Fibroblast of villous mesenchyme (primary cell): Measurements from ENCODE around the gene DNAAF5. TPM values are rescaled to one million over a fixed set of nuclear protein-coding genes. Genes with fewer than 3 reads are reported as not detected.
"Not testable (repeated sequence)": the region's sequence is repeated elsewhere in the genome, so short reads cannot be mapped to it uniquely, and the experiment has no call there.

Experiments
- DNase-seq: peaks from one replicate; pipeline ENCODE4 v3.0.0-alpha.2; 2010; ENCODE audit warnings: low read depth
- H3K4me3 ChIP-seq: 2 replicates; pipeline ENCODE4 v1.5.1; 2011; ENCODE audit warnings: low read depth, mild to moderate bottlenecking, low read length
- total RNA-seq: library from RNA; depleted of rRNA; stranded (reverse); fragments of >200 nt; gene quantifications from 2 replicates; pipeline ENCODE4 v1.2.3, GENCODE V29; 2012
- TF ChIP-seq, protein P1 (sequence below): IDR thresholded peaks from 2 replicates; pipeline ENCODE4 v1.5.1; 2012; ENCODE audit warnings: low read depth, mild to moderate bottlenecking, low read length; ENCODE audit not compliant: insufficient read depth

DNAAF5 gene
- total RNA-seq, 1 donor: 32.8 TPM

DNA sequence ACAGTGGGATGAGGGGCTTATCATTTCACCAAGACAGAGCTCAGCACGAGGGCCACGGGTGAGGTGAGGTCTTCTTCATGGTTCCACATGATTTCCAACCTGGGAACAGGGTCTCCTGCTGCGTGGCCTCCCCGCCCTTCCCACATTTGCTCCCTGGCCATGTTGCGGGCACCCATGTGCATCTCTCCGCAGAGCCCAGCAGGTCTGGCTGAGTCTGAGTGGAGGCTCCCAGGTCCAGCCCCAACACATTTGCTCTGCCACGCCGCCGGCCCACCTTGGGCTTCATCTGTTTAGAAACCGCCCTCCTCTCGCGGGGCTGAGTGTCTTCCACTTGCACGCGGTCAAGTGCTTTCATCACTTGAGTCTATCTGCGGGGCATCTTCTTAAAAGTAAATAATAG lies 15.4 kb downstream of the DNAAF5 start:
- TF ChIP-seq, protein P1, sequence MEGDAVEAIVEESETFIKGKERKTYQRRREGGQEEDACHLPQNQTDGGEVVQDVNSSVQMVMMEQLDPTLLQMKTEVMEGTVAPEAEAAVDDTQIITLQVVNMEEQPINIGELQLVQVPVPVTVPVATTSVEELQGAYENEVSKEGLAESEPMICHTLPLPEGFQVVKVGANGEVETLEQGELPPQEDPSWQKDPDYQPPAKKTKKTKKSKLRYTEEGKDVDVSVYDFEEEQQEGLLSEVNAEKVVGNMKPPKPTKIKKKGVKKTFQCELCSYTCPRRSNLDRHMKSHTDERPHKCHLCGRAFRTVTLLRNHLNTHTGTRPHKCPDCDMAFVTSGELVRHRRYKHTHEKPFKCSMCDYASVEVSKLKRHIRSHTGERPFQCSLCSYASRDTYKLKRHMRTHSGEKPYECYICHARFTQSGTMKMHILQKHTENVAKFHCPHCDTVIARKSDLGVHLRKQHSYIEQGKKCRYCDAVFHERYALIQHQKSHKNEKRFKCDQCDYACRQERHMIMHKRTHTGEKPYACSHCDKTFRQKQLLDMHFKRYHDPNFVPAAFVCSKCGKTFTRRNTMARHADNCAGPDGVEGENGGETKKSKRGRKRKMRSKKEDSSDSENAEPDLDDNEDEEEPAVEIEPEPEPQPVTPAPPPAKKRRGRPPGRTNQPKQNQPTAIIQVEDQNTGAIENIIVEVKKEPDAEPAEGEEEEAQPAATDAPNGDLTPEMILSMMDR: no peak
- no peak overlapping the region for H3K4me3 ChIP-seq
- DNase-seq: no peak

DNA sequence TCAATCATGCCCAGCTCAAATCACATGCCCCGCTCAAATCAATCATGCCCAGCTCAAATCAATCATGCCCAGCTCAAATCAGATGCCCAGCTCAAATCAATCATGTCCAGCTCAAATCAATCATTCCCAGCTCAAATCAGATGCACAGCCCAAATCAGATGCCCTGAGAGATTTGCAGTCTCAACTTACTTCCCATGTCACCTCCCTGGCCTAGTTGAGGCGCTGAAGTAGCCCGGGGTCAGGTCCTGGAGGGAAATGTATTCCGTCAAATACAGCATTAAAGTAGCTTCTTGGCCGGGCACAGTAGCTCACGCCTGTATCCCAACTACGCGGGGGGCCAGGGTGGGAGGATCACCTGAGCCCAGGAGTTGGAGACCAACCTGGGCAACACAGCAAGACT lies 16.3 kb downstream of the DNAAF5 start:
- TF ChIP-seq, protein P1: no peak
- no peak for DNase-seq
- H3K4me3 ChIP-seq: no peak overlapping the region

DNA sequence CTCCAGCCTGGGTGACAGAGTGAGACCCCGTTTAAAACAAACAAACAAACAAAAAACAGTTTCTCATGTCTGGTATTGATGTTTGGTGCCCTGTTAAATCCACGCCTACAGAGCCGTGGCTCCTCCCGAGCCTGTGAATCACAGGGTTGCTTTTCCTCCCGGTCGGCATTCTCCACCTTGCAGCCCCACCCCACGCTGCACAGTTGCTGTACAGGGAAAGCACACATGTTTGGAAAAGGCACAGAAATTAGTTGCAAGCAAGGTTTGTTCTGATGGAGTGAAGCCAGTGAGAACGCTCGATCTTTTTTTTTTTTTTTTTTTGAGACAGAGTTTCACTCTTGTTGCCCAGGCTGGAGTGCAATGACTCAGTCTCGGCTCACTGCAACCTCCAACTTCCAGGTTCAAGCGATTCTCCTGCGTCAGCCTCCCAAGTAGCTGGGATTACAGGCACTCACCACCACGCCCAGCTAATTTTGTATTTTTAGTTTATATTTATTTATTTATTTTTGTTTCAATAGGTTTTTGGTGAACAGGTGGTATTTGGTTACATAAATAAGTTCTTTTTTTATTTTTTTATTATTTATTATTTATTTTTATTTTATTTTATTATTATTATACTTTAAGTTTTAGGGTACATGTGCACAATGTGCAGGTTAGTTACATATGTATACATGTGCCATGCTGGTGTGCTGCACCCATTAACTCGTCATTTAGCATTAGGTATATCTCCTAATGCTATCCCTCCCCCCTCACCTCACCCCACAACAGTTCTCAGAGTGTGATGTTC lies 17.0 kb downstream of the DNAAF5 start:
- not testable (repeated sequence) for DNase-seq, H3K4me3 ChIP-seq

DNA sequence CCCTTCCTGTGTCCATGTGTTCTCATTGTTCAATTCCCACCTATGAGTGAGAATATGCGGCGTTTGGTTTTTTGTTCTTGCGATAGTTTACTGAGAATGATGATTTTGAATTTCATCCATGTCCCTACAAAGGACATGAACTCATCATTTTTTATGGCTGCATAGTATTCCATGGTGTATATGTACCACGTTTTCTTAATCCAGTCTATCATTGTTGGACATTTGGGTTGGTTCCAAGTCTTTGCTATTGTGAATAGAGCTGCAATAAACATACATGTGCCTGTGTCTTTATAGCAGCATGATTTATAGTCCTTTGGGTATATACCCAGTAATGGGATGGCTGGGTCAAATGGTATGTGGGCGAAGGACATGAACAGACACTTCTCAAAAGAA lies 17.6 kb downstream of the DNAAF5 start:
- not testable (repeated sequence) for DNase-seq, H3K4me3 ChIP-seq

DNA sequence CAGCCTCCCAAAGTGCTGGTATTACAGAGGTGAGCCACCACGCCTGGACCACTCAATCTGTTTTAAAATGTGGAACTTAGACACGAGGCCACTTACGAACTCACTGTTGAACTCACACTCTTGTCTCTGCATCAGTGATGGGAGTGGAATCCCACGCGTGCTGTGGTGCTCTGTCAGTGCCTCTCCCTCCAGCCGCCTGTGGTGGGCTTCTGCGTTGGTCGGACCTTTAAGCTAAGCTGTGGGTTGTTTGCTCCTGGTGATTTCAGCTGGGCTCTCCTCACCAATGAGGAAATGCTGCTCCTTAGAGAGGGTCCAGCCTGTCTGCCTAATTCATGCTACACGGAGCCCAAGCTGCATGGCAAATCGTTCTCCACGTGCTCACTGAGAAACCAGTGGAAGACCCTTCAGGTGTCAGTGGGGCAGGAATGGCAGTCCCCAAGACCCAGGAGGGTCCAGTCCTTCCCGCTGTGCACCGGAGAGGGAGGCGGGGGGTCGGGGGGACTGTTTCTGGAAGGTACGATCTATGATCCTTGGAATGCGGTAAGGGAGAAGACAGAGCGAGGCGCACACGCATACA lies 18.4 kb downstream of the DNAAF5 start:
- TF ChIP-seq, protein P1: no peak
- DNase-seq: no peak
- no peak overlapping the region for H3K4me3 ChIP-seq

DNA sequence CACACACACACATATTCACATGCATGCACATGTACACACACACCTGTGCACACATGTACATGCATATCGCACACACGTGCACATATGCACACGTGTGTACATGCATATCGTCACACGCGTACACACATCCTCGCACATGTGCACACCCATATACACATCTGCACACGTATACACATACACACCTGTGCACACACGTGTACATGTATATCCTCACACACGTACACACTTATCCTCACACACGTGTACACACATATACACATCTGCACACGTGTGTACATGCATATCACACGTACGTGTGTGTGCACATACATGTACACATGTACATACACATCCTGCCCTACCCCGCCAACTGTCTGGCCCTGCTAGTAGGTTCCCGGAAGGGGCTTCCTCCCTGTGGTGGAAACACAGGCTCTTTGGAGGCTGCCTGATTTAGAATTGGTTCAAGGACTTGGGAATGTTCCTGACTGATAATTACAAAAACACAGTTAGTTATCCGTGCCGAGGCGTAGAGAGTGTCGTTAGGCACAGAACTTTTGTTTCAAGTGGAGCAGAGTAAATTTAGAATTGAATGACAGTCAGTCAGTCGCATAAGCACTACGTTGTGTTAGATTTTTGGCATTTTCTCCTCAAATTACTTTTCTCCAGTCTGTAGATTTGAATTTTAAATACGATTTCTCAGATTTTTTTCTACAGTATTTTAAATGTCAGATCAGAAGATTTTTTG lies 19.1 kb downstream of the DNAAF5 start:
- TF ChIP-seq, protein P1: no peak
- no peak overlapping the region for H3K4me3 ChIP-seq
- DNase-seq: no peak

DNA sequence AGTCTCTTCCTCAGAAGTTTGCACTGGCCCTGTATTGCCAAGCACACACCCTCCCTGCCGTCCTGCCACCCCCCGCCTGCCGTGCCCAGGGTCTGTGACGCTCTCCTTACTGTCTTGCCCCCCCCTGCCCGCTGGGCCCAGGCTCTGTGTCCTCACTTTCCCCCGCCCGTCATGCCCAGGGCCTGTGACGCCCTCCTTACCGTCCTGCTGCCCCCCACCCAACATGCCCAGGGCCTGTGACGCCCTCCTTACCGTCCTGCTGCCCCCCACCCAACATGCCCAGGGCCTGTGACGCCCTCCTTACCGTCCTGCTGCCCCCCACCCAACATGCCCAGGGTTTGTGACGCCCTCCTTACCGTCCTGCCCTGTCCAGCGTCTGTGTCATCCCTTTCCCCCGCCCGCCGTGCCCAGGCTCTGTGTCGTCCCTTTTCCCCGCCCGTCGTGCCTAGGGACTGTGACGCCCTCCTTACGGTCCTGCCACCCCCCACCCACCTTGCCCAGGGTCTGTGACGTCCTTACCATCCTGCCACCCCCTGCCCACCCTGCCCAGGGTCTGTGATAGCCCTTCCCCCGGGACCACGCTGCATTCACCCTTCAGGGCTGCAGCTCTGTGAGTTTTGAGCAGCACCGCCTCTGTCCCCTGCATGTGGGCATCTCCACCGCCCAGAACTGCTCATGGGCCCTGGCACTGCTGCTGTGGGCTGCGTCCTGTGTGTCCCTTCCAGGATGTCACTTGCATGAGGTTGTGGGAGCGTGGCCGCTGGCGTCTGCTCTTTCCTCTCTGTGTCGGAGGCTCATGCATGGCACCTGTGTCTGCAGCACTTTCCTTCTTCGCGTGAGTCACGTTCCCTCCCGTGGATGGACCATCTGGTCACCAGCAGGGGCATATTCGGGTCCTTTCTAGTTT lies 19.9 kb downstream of the DNAAF5 start:
- no peak overlapping the region for H3K4me3 ChIP-seq
- TF ChIP-seq, protein P1: no peak
- DNase-seq: no peak
